ENCODE measurements around the gene CMTM7.
"Not testable (repeated sequence)": the region's sequence is repeated elsewhere in the genome, so short reads cannot be mapped to it uniquely, and the experiment has no call there.

Gene CMTM7

GRCh38 chr3:32460817-32461496 is 69.3 kb downstream of the CMTM7 start:
- DNase-seq, result not testable (repeated sequence)

- DNase-seq, result not testable (repeated sequence)
These were observed 70.7 kb downstream of the CMTM7 start for GRCh38 chr3:32462191-32462986.

GRCh38 chr3:32463415-32463814 is 71.8 kb downstream of the CMTM7 start:
- DNase-seq, result not testable (repeated sequence)

- DNase-seq, result not testable (repeated sequence)
These were observed 73.1 kb downstream of the CMTM7 start for GRCh38 chr3:32464726-32465125.

GRCh38 chr3:32466808-32467207 is 75.2 kb downstream of the CMTM7 start:
- not testable (repeated sequence) for DNase-seq

GRCh38 chr3:32467333-32468070 is 75.8 kb downstream of the CMTM7 start:
- DNase-seq, result peak; percentile 95

GRCh38 chr3:32469151-32469874 is 77.7 kb downstream of the CMTM7 start:
- no peak for DNase-seq

GRCh38 chr3:32470362-32470761 is 78.7 kb downstream of the CMTM7 start:
- DNase-seq, result no peak

- no peak for DNase-seq
These were observed 79.6 kb downstream of the CMTM7 start for GRCh38 chr3:32471246-32471645.

- not testable (repeated sequence) for DNase-seq
These were observed 80.5 kb downstream of the CMTM7 start for GRCh38 chr3:32472151-32472550.

GRCh38 chr3:32474201-32474600 is 82.5 kb downstream of the CMTM7 start:
- no peak for DNase-seq

- DNase-seq, result no peak
These were observed 89.0 kb downstream of the CMTM7 start for GRCh38 chr3:32480604-32481003.

GRCh38 chr3:32481791-32482631 is 90.4 kb downstream of the CMTM7 start:
- no peak for DNase-seq

- no peak for DNase-seq
These were observed 91.0 kb downstream of the CMTM7 start for GRCh38 chr3:32482693-32483092.

- DNase-seq, result no peak
These were observed 92.1 kb downstream of the CMTM7 start for GRCh38 chr3:32483772-32484171.

GRCh38 chr3:32484436-32484835 is 92.8 kb downstream of the CMTM7 start:
- no peak for DNase-seq

GRCh38 chr3:32487781-32488473 is 96.3 kb downstream of the CMTM7 start:
- DNase-seq, result no peak

GRCh38 chr3:32488474-32489008 is 96.9 kb downstream of the CMTM7 start:
- no peak for DNase-seq

- no peak for DNase-seq
These were observed 101.2 kb downstream of the CMTM7 start for GRCh38 chr3:32492684-32493436.
